ENCODE data around the gene JARID2.

- TF ChIP-seq EZH2 (IDR thresholded peaks at IDR 0.05) (no peak), POLR2AphosphoS5 (IDR thresholded peaks at IDR 0.05; ENCODE audit: borderline replicate concordance, low read depth, low read length) (no peak), FOXP2 (optimal IDR thresholded peaks at IDR 0.05; ENCODE audit: control extremely low read depth, extremely low read length, insufficient read depth) (no peak)
These were observed 154.7 kb downstream of the JARID2 start for GRCh38 chr6:15400572-15401004.
